Smooth muscle cell (in vitro differentiated cells): ENCODE data around the gene RPLP2. TPM values are rescaled to one million over a fixed set of nuclear protein-coding genes. Genes with fewer than 3 reads are reported as not detected.

Experiments used
- DNase-seq: peaks from one replicate; lab custom pipeline; 2025; ENCODE audit not compliant: unreplicated experiment; lab: John Stamatoyannopoulos, UW
- H2AFZ ChIP-seq: fragments of 200-600 bp; sonication (generic); 2 replicates; pipeline ENCODE4 v1.6.0; 2016; ENCODE audit warnings: antibody characterized with exemption, low read depth, mild to moderate bottlenecking
- H3F3A ChIP-seq: fragments of 200-600 bp; sonication (generic); 2 replicates; pipeline ENCODE4 v1.6.0; 2017; ENCODE audit warnings: antibody characterized with exemption, low read depth
- H3K27ac ChIP-seq: fragments of 200-600 bp; sonication (generic); 2 replicates; pipeline ENCODE4 v1.5.1; 2016; ENCODE audit warnings: low read depth, mild to moderate bottlenecking
- H3K27me3 ChIP-seq: fragments of 200-600 bp; sonication (generic); 2 replicates; pipeline ENCODE4 v1.6.1; 2016; ENCODE audit warnings: low read depth, mild to moderate bottlenecking
- H3K36me3 ChIP-seq: fragments of 200-600 bp; sonication (generic); 2 replicates; pipeline ENCODE4 v1.5.1; 2016; ENCODE audit warnings: low read depth
- H3K4me1 ChIP-seq: fragments of 200-600 bp; sonication (generic); 2 replicates; pipeline ENCODE4 v1.5.1; 2016; ENCODE audit warnings: low read depth
- H3K4me2 ChIP-seq: fragments of 200-600 bp; sonication (generic); 2 replicates; pipeline ENCODE4 v1.6.0; 2016; ENCODE audit warnings: mild to moderate bottlenecking
- H3K4me3 ChIP-seq: fragments of 200-600 bp; sonication (generic); 2 replicates; pipeline ENCODE4 v1.5.1; 2016; ENCODE audit warnings: mild to moderate bottlenecking
- H3K79me2 ChIP-seq: fragments of 200-600 bp; sonication (generic); 2 replicates; pipeline ENCODE4 v1.6.0; 2016; ENCODE audit warnings: low read depth, mild to moderate bottlenecking
- H3K9ac ChIP-seq: fragments of 200-600 bp; sonication (generic); 2 replicates; pipeline ENCODE4 v1.6.0; 2016; ENCODE audit warnings: low read depth
- H3K9me3 ChIP-seq: fragments of 200-600 bp; sonication (generic); replicated peaks from 2 replicates; pipeline ENCODE4 v1.5.1; 2016; ENCODE audit warnings: low read depth
- H4K20me1 ChIP-seq: fragments of 200-600 bp; sonication (generic); 2 replicates; pipeline ENCODE4 v1.6.0; 2016; ENCODE audit warnings: low read depth
- CTCF ChIP-seq: fragments of 200-600 bp; sonication (generic); IDR thresholded peaks from 2 replicates; pipeline ENCODE4 v1.5.1; 2017; ENCODE audit warnings: borderline replicate concordance, mild to moderate bottlenecking, antibody characterized with exemption; ENCODE audit not compliant: insufficient read depth, poor library complexity, severe bottlenecking
- WGBS: methylation state at CpG from one replicate; pipeline ENCODE4 v1.1.7; 2016; ENCODE audit warnings: low lambda C conversion rate; 5-methylcytosine and 5-hydroxymethylcytosine counted together
- polyA plus RNA-seq: library from polyadenylated mRNA; unstranded; fragments of >200 nt; fragmentation: Nextera tagmentation; extraction: Ambion mirVana; gene quantifications from 2 replicates; pipeline ENCODE4 v1.2.1, GENCODE V29; 2016
- total RNA-seq: library from RNA; depleted of rRNA; stranded (reverse); fragments of >200 nt; gene quantifications from 2 replicates; pipeline ENCODE4 v1.2.3, GENCODE V29; 2014

RPLP2 gene
- total and polyA plus RNA-seq, 2 experiments from 2014 or later: 472 to 622 TPM

DNA sequence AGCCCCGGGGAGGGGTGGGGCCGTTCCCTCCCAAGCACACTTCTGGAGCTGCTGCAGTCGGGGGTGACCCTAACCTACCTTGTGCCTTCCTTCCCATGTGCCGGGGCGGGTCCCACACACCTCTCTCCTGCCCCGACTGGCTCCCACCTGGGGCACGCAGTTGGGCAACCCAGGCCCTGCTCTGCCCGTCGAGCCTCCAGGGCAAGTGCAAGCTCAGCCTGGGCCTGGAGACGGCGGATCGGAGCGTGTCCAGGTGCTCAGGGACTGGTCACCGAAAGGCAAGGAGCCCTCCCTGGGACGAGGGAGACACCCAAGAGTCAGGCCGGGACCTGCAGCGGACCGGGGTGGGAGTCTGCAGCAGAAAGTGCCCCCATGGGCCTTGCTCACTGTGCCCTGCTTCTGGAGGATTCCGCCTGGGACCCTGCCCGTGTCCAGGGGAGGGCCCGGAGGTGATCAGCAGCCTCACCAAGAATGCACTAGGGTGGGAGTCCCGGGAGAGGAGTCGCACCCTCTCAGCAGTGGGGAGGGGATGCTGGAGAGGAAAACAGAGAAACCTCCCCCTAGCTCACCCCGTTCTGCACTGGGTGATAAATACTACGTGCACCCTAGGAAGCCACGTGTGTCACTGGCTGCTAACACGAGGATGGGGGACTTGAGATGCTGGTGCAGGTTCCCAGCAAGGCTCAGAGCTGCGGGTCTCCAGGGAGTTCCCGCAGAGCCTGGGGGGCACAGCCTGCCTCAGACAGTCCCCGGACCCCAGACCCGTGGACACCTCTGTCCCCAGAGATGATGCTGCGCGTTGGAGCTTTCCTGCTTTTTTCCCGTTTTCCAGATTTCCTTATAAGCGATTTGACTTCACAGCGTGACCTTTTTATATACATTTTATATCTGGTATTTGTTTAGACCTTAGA is 27.2 kb upstream of the RPLP2 start:
- H3K4me1 ChIP-seq: peaks cover 11% of the 10 kb centered on the region
- peaks cover 10% of the 10 kb centered on the region for H3K79me2 ChIP-seq
- H4K20me1 ChIP-seq: peaks cover 40% of the 10 kb centered on the region
- H3K4me2 ChIP-seq: peak overlapping the region; percentile 63
- H3K4me3 ChIP-seq: no peak overlapping the region
- H3K27me3 ChIP-seq: no peaks in the 10 kb centered on the region
- H3K27ac ChIP-seq: no peak overlapping the region
- WGBS: 85% methylated on average over 34 of the region's 36 CpGs
- no peaks in the 10 kb centered on the region for H3K36me3 ChIP-seq
- no peak for TF ChIP-seq CTCF
- no peaks in the 10 kb centered on the region for H3F3A ChIP-seq
- no peaks in the 10 kb centered on the region for H3K9me3 ChIP-seq
- no peak overlapping the region for H3K9ac ChIP-seq
- DNase-seq: no peak
- H2AFZ ChIP-seq: no peak overlapping the region

- no peaks in the 10 kb centered on the region for H3K36me3 ChIP-seq
- H4K20me1 ChIP-seq: peaks cover 40% of the 10 kb centered on the region
- no peaks in the 10 kb centered on the region for H3K27me3 ChIP-seq
- H2AFZ ChIP-seq: no peak overlapping the region
- no peaks in the 10 kb centered on the region for H3K79me2 ChIP-seq
- peak; percentile 61 for TF ChIP-seq CTCF
- H3K27ac ChIP-seq: no peak overlapping the region
- peak; percentile 55 for DNase-seq
- 8% methylated on average over 24 of the region's 24 CpGs for WGBS
- no peak overlapping the region for H3K4me3 ChIP-seq
- H3K4me1 ChIP-seq: peaks cover 2% of the 10 kb centered on the region
- H3K9me3 ChIP-seq: no peaks in the 10 kb centered on the region
- H3K4me2 ChIP-seq: peak overlapping the region; percentile 63
- no peaks in the 10 kb centered on the region for H3F3A ChIP-seq
- H3K9ac ChIP-seq: no peak overlapping the region
Measured at GRCh38 chr11:783581-784015, 26.2 kb upstream of the RPLP2 start.

- H3K36me3 ChIP-seq: no peaks in the 10 kb centered on the region
- TF ChIP-seq CTCF: no peak
- H3K27me3 ChIP-seq: no peaks in the 10 kb centered on the region
- H3K9ac ChIP-seq: no peak overlapping the region
- no peaks in the 10 kb centered on the region for H3K79me2 ChIP-seq
- no peak for DNase-seq
- 93% methylated on average over 24 of the region's 24 CpGs for WGBS
- peaks cover 24% of the 10 kb centered on the region for H4K20me1 ChIP-seq
- no peak overlapping the region for H2AFZ ChIP-seq
- H3K4me2 ChIP-seq: no peak overlapping the region
- H3K4me1 ChIP-seq: peaks cover 2% of the 10 kb centered on the region
- H3F3A ChIP-seq: peaks cover 4% of the 10 kb centered on the region
- no peak overlapping the region for H3K27ac ChIP-seq
- H3K4me3 ChIP-seq: no peak overlapping the region
- no peaks in the 10 kb centered on the region for H3K9me3 ChIP-seq
Measured at GRCh38 chr11:786235-787083, 23.3 kb upstream of the RPLP2 start.
